Measurements from ENCODE around the gene TGOLN2.
"Not testable (repeated sequence)": the region's sequence is repeated elsewhere in the genome, so short reads cannot be mapped to it uniquely, and the experiment has no call there.

Gene TGOLN2

DNA sequence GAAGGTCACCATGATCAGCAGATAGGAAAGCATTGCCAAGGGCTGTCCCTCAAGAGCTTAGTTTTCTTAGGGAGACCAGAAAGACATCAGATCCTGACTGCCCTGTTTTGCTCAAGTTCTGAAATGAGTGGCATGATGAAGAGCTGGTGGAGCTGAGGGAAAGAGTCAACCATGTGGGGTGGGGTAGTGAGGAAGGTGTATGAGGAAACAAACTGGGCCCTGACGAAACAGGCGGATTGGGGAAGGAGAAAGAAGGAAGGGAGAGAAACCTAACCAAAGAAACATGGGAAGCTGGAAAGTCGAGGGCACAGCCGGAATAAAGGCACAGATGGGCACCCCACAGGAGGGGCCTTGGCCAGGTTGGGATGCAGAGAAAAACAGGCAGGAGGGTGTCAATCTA, 8.0 kb downstream of the TGOLN2 start:
- Histone ChIP-seq H3K36me3 (ENCODE audit: control insufficient read depth, insufficient read depth, low read length, severe bottlenecking) (peaks cover 73% of the 10 kb centered on the region), H3K4me3 (ENCODE audit: low read length) (no peak overlapping the region), H3K9ac (ENCODE audit: low read length) (no peak overlapping the region)

DNA sequence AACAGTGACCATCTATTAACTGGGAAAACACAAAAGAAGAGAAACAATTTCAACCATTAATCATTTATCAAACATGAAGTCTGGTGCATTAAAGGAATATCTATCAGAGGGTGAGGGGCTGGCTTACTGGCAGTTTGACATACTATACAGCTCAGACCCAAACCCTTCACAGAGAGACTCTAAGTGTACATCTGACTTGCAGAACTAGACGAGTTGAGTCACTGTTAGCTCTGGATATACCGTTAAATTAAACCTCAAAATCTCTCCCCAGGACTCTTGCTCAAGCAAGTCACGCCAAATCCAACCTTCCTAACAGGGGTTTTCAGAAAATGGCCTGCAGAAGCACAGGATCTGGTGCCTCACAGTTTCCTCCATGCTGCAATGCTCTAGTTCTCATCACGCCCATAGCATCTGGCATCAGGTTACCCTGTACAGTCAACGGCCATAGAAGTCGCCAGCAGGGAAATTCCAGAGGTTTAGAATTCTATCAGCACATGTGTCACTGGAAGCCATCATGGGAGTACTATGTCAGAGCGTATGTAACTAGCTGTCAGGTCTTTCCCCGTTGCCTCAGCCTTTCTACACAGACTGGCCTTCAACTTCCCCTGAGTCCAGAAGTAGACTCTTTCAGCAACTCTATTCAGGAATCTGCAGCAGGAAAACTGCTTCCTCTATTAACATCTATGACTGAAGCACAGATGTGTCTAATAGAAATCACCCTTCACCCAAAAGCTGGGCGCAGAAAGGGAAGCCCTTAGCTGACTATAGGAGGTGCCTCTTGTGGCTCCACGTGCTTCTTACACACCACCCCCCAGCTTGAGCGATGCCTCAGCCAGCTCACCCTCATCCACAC, 9.3 kb downstream of the TGOLN2 start:
- no peaks in the 10 kb centered on the region for H3K9me3 ChIP-seq (ENCODE audit: control insufficient read depth, low read length)
- H3K27me3 ChIP-seq (replicated peaks; ENCODE audit: control insufficient read depth, insufficient read depth, low read length) = no peaks in the 10 kb centered on the region
- peak; percentile 95 for DNase-seq (ENCODE audit: low read depth)
- H3K36me3 ChIP-seq (ENCODE audit: control insufficient read depth, insufficient read depth, low read length, severe bottlenecking) = peaks cover 64% of the 10 kb centered on the region
- H3K4me1 ChIP-seq (ENCODE audit: control insufficient read depth, insufficient read depth, low read length) = peaks cover 31% of the 10 kb centered on the region
- H3K4me3 ChIP-seq (ENCODE audit: low read length) = no peak overlapping the region
- H3K9ac ChIP-seq (ENCODE audit: low read length) = no peak overlapping the region

More for the DNA sequence above, 8.0 kb downstream of the TGOLN2 start:
- no peaks in the 10 kb centered on the region for H3K9me3 ChIP-seq (ENCODE audit: control insufficient read depth, low read length)
- no peaks in the 10 kb centered on the region for H3K27me3 ChIP-seq (replicated peaks; ENCODE audit: control insufficient read depth, insufficient read depth, low read length)
- H3K4me1 ChIP-seq (ENCODE audit: control insufficient read depth, insufficient read depth, low read length) = peaks cover 33% of the 10 kb centered on the region
- no peak for DNase-seq (ENCODE audit: low read depth)

DNA sequence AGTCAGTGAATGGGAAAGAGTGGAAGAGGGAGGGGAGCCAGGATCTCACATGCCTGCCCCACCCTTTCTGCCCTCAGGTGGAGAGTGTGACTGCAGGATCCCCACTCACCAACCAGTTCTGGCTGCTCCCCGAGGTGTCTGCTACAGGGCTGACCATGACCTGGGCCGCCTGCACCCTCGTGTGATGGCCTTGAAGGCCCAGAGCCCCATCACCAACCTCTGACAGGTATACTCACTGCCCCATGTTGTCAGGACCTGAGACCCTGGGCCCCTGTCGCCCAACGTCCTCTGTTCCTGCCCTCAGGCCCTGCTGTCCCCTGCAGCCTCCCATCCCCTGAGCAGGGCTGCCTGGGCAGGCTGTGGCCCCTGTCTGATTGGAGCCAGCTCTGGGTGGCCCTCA, 11.9 kb downstream of the TGOLN2 start:
- not testable (repeated sequence) for H3K9me3 ChIP-seq (ENCODE audit: control insufficient read depth, low read length); DNase-seq (ENCODE audit: low read depth); H3K9ac ChIP-seq (ENCODE audit: low read length)

DNA sequence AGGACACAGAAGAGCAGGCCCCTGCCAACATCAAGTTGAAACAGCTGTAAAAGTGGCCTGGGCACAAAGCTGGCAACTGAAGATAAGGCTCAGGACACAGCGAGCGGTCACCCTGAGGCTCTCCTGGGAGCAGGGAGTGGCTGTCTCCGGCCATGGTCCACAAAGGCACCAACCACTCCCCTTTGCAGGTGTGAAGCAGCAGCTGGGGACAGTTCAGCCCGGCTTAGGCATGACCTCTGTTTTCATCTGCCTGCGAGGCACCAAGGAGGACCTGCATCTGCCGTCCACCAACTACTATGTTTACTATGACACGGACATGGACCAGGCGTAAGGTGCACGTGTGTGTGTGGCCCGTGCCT, 12.9 kb downstream of the TGOLN2 start:
- DNase-seq (ENCODE audit: low read depth) = no peak
- Histone ChIP-seq H3K4me3 (ENCODE audit: low read length) (no peak overlapping the region), H3K4me1 (ENCODE audit: control insufficient read depth, insufficient read depth, low read length) (peaks cover 31% of the 10 kb centered on the region), H3K9ac (ENCODE audit: low read length) (no peak overlapping the region), H3K36me3 (ENCODE audit: control insufficient read depth, insufficient read depth, low read length, severe bottlenecking) (peaks cover 39% of the 10 kb centered on the region), H3K9me3 (ENCODE audit: control insufficient read depth, low read length) (no peaks in the 10 kb centered on the region), H3K27me3 (replicated peaks; ENCODE audit: control insufficient read depth, insufficient read depth, low read length) (no peaks in the 10 kb centered on the region)

More for the DNA sequence above, 11.9 kb downstream of the TGOLN2 start:
- Histone ChIP-seq H3K36me3 (ENCODE audit: control insufficient read depth, insufficient read depth, low read length, severe bottlenecking) (peaks cover 41% of the 10 kb centered on the region), H3K4me1 (ENCODE audit: control insufficient read depth, insufficient read depth, low read length) (peaks cover 31% of the 10 kb centered on the region)
- not testable (repeated sequence) for H3K4me3 ChIP-seq (ENCODE audit: low read length); H3K27me3 ChIP-seq (replicated peaks; ENCODE audit: control insufficient read depth, insufficient read depth, low read length)

GRCh38 chr2:85312404-85312803, 15.4 kb downstream of the TGOLN2 start:
- H3K9me3 ChIP-seq (ENCODE audit: control insufficient read depth, low read length) = no peaks in the 10 kb centered on the region
- H3K36me3 ChIP-seq (ENCODE audit: control insufficient read depth, insufficient read depth, low read length, severe bottlenecking) = peaks cover 46% of the 10 kb centered on the region
- H3K9ac ChIP-seq (ENCODE audit: low read length) = no peak overlapping the region
- H3K27me3 ChIP-seq (replicated peaks; ENCODE audit: control insufficient read depth, insufficient read depth, low read length) = no peaks in the 10 kb centered on the region
- H3K4me1 ChIP-seq (ENCODE audit: control insufficient read depth, insufficient read depth, low read length) = peaks cover 33% of the 10 kb centered on the region
- DNase-seq (ENCODE audit: low read depth) = no peak
- H3K4me3 ChIP-seq (ENCODE audit: low read length) = no peak overlapping the region

GRCh38 chr2:85310330-85310729, 17.5 kb downstream of the TGOLN2 start:
- Histone ChIP-seq H3K4me3 (ENCODE audit: low read length) (no peak overlapping the region), H3K9ac (ENCODE audit: low read length) (no peak overlapping the region), H3K4me1 (ENCODE audit: control insufficient read depth, insufficient read depth, low read length) (peaks cover 37% of the 10 kb centered on the region), H3K27me3 (replicated peaks; ENCODE audit: control insufficient read depth, insufficient read depth, low read length) (no peaks in the 10 kb centered on the region), H3K9me3 (ENCODE audit: control insufficient read depth, low read length) (no peaks in the 10 kb centered on the region), H3K36me3 (ENCODE audit: control insufficient read depth, insufficient read depth, low read length, severe bottlenecking) (peaks cover 51% of the 10 kb centered on the region)
- no peak for DNase-seq (ENCODE audit: low read depth)

DNA sequence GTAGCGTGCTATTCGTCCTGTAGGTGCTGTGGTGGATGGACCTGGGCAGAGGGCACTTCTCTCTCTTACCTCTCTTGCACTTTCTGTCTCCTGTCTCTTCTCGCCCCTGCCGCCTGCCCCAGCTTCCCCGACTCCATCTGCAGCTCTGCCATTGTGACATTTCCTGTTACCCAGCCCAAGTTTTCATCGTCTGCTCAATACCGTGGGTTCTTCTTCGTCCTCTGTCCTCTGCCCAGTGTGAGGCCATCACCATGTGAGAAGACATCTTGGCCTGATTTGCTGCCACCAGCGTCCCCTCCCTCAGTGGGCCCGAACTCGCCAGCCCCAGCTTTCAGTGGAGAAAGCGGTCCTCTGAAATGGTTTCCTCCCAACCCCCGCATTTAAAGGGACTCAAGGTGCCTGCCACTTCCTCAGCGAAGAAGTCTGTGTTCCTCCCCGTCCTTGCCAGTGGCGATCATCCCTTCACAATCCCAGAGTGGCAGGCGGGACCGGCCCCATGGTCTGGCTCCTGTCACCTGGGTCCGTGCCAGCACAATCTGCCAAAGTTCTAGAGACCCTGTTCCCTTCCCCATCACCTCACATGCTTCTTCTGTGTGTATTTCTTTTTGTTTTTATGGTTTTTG, 18.0 kb downstream of the TGOLN2 start:
- Histone ChIP-seq H3K9ac (ENCODE audit: low read length) (no peak overlapping the region), H3K9me3 (ENCODE audit: control insufficient read depth, low read length) (no peaks in the 10 kb centered on the region), H3K27me3 (replicated peaks; ENCODE audit: control insufficient read depth, insufficient read depth, low read length) (no peaks in the 10 kb centered on the region), H3K36me3 (ENCODE audit: control insufficient read depth, insufficient read depth, low read length, severe bottlenecking) (peaks cover 50% of the 10 kb centered on the region), H3K4me1 (ENCODE audit: control insufficient read depth, insufficient read depth, low read length) (peaks cover 37% of the 10 kb centered on the region), H3K4me3 (ENCODE audit: low read length) (no peak overlapping the region)
- no peak for DNase-seq (ENCODE audit: low read depth)

- no peaks in the 10 kb centered on the region for H3K27me3 ChIP-seq (replicated peaks; ENCODE audit: control insufficient read depth, insufficient read depth, low read length)
- no peaks in the 10 kb centered on the region for H3K9me3 ChIP-seq (ENCODE audit: control insufficient read depth, low read length)
- H3K36me3 ChIP-seq (ENCODE audit: control insufficient read depth, insufficient read depth, low read length, severe bottlenecking) = peaks cover 51% of the 10 kb centered on the region
- peaks cover 31% of the 10 kb centered on the region for H3K4me1 ChIP-seq (ENCODE audit: control insufficient read depth, insufficient read depth, low read length)
- H3K4me3 ChIP-seq (ENCODE audit: low read length) = no peak overlapping the region
- peak; percentile 24 for DNase-seq (ENCODE audit: low read depth)
- peak overlapping the region; percentile 1 for H3K9ac ChIP-seq (ENCODE audit: low read length)
Measured at GRCh38 chr2:85308896-85309555, 18.8 kb downstream of the TGOLN2 start.

DNA sequence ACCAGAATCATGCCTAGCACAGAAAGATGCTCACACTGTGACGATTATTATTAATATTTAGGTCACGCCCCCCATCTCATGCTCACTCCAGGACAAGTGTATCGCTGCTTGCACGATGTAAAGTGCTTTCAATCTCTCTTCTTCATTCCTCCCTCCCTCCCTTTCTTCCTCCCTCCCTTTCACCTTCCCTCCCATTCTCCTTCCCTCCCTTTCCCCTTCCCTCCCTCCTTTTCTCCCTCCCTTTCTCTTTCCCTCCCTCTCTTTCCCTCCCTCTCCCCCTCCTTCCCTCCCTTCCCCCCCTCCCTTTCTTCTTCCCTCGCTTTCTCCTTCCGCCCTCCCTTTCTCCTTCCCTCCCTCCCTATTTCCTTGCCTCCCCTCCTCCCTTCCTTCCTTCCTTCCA, 19.6 kb downstream of the TGOLN2 start:
- peaks cover 51% of the 10 kb centered on the region for H3K36me3 ChIP-seq (ENCODE audit: control insufficient read depth, insufficient read depth, low read length, severe bottlenecking)
- H3K9me3 ChIP-seq (ENCODE audit: control insufficient read depth, low read length) = no peaks in the 10 kb centered on the region
- no peak overlapping the region for H3K4me3 ChIP-seq (ENCODE audit: low read length)
- H3K27me3 ChIP-seq (replicated peaks; ENCODE audit: control insufficient read depth, insufficient read depth, low read length) = no peaks in the 10 kb centered on the region
- no peak overlapping the region for H3K9ac ChIP-seq (ENCODE audit: low read length)
- DNase-seq (ENCODE audit: low read depth) = no peak
- H3K4me1 ChIP-seq (ENCODE audit: control insufficient read depth, insufficient read depth, low read length) = peaks cover 23% of the 10 kb centered on the region

DNA sequence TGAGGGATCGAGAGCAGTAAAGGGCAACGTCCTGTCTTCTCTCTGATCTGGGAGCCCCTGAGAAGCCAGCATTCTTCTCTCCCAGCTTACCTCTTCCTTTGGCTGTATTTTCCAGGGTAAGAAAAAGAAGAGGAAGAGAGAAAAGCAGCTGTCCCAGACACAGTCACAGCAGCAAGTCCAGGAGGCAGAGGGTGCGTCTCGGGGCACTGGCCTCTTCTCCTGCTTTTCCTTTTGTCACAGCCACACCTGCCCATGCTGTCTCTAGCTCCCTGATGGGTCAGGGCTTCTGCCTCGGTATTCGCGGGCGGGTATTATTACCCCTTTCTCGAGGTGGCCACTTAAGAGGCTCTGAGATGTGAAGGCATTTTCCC, 20.3 kb downstream of the TGOLN2 start:
- DNase-seq (ENCODE audit: low read depth) = no peak
- no peak overlapping the region for H3K4me3 ChIP-seq (ENCODE audit: low read length)
- no peaks in the 10 kb centered on the region for H3K27me3 ChIP-seq (replicated peaks; ENCODE audit: control insufficient read depth, insufficient read depth, low read length)
- H3K9ac ChIP-seq (ENCODE audit: low read length) = no peak overlapping the region
- no peaks in the 10 kb centered on the region for H3K9me3 ChIP-seq (ENCODE audit: control insufficient read depth, low read length)
- H3K4me1 ChIP-seq (ENCODE audit: control insufficient read depth, insufficient read depth, low read length) = peaks cover 20% of the 10 kb centered on the region
- peaks cover 54% of the 10 kb centered on the region for H3K36me3 ChIP-seq (ENCODE audit: control insufficient read depth, insufficient read depth, low read length, severe bottlenecking)

DNA sequence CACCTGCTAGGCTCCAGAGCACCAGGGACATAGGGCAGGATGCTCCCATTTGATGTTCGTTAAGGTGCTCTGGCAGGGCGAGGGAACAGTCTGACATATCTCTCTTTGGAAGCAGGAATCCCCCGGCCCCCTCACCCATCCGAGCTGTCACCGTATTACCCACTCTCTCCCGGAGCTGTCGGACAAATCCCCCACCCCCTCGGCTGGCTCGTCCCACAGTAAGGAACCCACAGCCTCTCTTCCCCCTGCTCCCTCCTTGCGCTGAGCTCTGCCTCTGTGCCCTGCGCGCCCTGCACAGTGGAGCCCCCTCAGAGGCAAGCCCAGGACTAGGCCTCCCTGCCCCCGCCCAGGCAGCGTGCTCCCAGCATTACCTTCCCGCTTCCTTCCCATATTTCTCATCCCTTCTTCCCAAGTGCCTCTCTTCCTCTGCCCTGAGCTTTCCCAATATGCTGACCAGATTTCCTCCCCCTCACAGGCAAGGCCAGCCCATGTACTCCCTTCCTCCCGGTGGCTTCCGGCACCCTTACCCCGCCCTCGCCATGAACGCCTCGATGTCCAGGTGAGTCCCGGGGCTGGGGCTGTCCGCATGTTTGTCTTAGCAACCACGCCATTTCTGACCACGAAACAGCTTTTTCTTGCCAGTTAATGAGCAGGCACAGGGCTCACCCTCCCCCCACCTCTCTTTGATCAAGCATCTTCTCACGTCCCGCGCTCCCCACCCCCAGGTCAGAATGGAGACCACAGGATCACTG, 23.8 kb downstream of the TGOLN2 start:
- Histone ChIP-seq H3K36me3 (ENCODE audit: control insufficient read depth, insufficient read depth, low read length, severe bottlenecking) (peaks cover 40% of the 10 kb centered on the region), H3K4me1 (ENCODE audit: control insufficient read depth, insufficient read depth, low read length) (peaks cover 8% of the 10 kb centered on the region), H3K27me3 (replicated peaks; ENCODE audit: control insufficient read depth, insufficient read depth, low read length) (no peaks in the 10 kb centered on the region), H3K9ac (ENCODE audit: low read length) (no peak overlapping the region), H3K4me3 (ENCODE audit: low read length) (no peak overlapping the region), H3K9me3 (ENCODE audit: control insufficient read depth, low read length) (no peaks in the 10 kb centered on the region)
- DNase-seq (ENCODE audit: low read depth) = no peak

All from adipocyte (in vitro differentiated cells).